Activated CD4-positive, CD25-positive, alpha-beta regulatory T cell treated with anti-CD3 and anti-CD28 coated beads, Interleukin-2, amount 50 U/mL, for 72 hours (primary cell): Measurements from ENCODE around the gene ASTN2.

ENCODE experiments used
- DNase-seq: peaks from one replicate; pipeline ENCODE4 v3.0.0; 2021

Gene ASTN2

GRCh38 chr9:117414220-117414905, 494 bp downstream of the ASTN2 start:
- DNase-seq = no peak

- DNase-seq = no peak
Measured at GRCh38 chr9:117413346-117414219, 1.3 kb downstream of the ASTN2 start.

GRCh38 chr9:117412841-117413240, 2.0 kb downstream of the ASTN2 start:
- no peak for DNase-seq

GRCh38 chr9:117412006-117412715, 2.7 kb downstream of the ASTN2 start:
- DNase-seq = no peak

GRCh38 chr9:117411547-117411946, 3.3 kb downstream of the ASTN2 start:
- no peak for DNase-seq

- no peak for DNase-seq
Measured at GRCh38 chr9:117409321-117409720, 5.5 kb downstream of the ASTN2 start.

GRCh38 chr9:117407436-117408022, 7.3 kb downstream of the ASTN2 start:
- no peak for DNase-seq

GRCh38 chr9:117405950-117406705, 8.7 kb downstream of the ASTN2 start:
- no peak for DNase-seq

GRCh38 chr9:117403848-117404247, 11.0 kb downstream of the ASTN2 start:
- DNase-seq = no peak

GRCh38 chr9:117403403-117403811, 11.4 kb downstream of the ASTN2 start:
- no peak for DNase-seq

- DNase-seq = no peak
Measured at GRCh38 chr9:117400171-117400570, 14.7 kb downstream of the ASTN2 start.

- DNase-seq = no peak
Measured at GRCh38 chr9:117395151-117395650, 19.7 kb downstream of the ASTN2 start.

- DNase-seq = no peak
Measured at GRCh38 chr9:117394655-117395054, 20.2 kb downstream of the ASTN2 start.

GRCh38 chr9:117392992-117393391, 21.9 kb downstream of the ASTN2 start:
- no peak for DNase-seq

- DNase-seq = no peak
Measured at GRCh38 chr9:117387422-117387821, 27.4 kb downstream of the ASTN2 start.

- DNase-seq = no peak
Measured at GRCh38 chr9:117379341-117379740, 35.5 kb downstream of the ASTN2 start.

- no peak for DNase-seq
Measured at GRCh38 chr9:117377046-117377445, 37.8 kb downstream of the ASTN2 start.

- no peak for DNase-seq
Measured at GRCh38 chr9:117375956-117376355, 38.9 kb downstream of the ASTN2 start.

GRCh38 chr9:117374076-117374725, 40.7 kb downstream of the ASTN2 start:
- DNase-seq = no peak

- no peak for DNase-seq
Measured at GRCh38 chr9:117368684-117369230, 46.1 kb downstream of the ASTN2 start.

GRCh38 chr9:117365438-117365837, 49.4 kb downstream of the ASTN2 start:
- DNase-seq = no peak
